ENCODE results near the gene UPF1.
"Not testable (repeated sequence)": the region's sequence is repeated elsewhere in the genome, so short reads cannot be mapped to it uniquely, and the experiment has no call there.

Gene UPF1

DNA sequence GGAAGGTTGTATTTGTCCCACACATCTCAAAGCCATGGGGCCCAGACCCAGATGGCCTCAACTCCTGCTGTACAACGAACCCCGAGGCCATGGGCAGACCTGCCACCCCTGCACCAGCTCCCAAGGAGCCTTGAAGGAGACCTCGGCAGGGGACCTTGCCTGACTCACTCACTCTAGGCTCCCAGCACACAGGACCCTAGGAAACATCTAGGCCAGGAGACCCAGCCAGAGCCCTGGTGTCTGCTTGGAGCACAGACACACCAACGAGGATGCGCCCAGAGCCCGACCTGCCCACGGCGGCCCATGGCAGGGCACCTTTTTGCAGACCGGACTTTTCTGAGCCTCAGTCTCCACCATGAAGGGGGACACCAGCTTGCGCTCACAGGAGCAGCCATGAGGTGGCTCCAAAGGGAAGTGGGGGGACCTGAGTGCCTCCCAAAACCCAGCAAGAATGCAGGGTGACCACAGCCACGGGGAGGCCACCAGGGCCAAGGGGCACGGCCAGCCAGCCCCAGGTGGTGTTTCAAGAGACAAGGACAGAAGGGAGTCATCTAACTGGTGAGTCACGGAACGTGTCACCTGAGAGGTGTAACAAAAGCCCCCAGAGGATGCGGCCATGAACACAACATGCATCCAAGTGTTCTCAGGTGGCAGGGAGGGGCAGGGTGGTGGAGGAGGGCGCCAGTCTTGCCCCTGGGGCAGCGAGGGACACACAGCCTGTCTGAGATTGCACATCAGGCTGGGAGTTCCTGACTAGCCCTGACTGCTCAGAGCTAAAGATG is 69.1 kb downstream of the UPF1 start:
- no peak for DNase-seq

- DNase-seq: no peak
These were observed 69.7 kb downstream of the UPF1 start for GRCh38 chr19:18901491-18901890.

DNA sequence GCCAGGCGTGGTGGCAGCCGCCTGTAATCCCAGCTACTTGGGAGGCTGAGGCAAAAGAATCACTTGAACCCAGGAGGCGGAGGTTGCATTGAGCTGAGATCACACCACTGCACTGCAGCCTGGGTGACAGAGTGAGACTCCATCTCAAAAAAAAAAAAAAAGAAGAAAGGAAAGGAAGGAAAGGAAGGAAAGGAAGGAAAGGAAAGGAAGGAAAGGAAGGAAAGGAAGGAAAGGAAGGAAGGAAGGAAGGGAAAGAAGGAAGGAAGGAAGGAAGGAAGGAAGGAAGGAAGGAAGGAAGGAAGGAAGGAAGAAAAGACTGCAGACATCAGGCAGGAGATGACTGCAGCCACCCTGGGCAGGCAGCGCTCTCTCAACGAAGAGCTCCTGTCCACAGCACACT is 70.8 kb downstream of the UPF1 start:
- DNase-seq: not testable (repeated sequence)

- no peak for DNase-seq
These were observed 71.6 kb downstream of the UPF1 start for GRCh38 chr19:18903156-18904037.

DNA sequence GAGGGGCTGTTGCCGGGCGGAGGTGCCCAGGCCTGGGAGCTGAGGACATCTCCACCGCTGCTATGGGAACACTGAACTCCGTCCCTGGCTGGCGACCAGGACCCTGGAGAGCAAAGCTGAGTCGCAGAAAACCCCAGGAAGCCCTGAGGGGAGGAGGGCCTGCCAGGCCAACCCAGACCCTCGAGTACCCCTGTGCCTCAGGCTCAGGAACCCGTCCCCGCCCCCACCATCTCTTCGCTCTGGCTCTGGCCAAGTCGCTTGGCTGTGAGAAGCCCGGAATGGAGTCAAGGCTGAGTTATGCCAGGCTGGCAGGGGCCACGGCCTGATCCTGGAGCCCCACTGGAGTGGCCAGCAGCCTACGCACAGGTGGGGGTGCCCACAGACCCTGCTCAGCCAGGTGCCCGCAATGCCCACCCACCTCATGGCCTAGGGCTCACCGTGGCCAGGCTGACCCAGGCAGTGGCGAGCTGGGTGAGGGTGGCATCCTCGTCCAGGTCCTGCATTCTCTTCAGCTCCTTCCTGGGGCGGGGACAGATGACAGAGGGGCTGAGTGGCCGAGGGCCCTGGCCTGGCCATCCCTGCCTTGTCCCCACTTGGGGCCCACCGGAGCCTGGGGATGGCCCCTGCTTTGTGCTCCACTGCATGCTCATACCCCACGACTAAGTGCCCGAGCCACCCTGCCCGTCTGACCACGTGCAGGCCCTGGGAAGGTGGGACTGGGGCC is 72.7 kb downstream of the UPF1 start:
- no peak for DNase-seq

DNA sequence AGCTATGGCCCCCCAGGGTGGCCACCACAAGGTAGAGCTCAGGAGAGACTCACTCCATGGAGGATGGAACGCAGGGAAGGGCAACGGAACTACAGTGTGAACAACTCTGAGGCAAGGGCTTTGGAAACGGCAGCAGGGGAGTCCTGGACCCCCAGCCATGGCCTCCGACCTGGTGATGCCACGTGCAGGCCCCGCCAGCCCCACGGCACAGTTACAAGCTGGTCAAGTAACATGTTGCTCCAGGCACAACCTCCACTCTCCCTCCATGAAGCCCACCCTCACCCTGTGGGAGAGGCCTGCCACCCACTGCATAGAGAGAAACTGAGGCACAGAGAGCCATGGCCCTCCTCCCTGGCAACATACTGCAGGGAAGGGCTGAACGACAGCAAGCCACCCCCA is 73.3 kb downstream of the UPF1 start:
- DNase-seq: no peak

GRCh38 chr19:18905513-18906236 is 73.9 kb downstream of the UPF1 start:
- no peak for DNase-seq

DNA sequence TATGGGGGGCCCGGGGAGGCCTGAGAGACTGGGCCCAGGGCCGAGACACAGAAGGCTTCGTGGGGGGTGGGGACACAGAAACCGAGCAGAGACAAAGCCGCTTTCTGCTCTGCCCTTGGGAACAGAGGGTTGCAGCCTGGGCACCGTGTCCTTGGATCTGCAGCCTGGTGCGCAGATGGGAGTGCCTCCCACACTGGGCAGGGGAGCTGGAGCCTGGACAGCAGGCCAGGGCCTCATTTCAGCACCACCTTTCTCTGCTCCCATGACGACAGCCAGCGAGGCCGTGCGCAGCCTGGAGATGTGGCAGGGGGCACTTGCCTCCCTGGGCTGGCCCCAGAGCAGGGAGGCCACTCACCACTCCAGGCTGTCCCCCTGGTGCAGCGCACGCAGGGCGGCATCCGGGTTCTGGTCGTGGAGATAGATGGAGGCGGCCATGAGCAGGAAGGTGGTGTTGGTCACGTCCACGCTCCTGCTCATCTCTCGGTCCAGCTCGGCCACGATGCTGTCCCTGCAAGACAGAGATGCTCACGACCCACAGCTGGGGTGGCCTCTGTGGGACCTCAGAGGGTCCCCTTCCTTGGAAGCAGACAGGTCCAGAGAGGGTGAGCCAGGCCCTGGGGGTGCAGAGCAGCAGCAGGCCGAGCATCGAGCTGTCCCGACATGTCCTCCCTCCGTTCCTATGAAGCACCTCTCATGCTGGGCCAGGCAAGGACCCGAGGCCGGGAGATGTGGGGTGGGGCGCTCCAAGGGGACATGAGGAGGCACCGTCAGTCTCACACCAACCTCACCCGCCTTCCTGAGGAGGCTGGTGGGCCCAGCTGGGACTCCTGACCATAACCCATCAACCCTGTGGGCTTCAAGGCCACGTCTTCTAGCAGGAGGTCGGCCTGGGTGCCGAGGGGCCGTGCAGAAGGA is 75.1 kb downstream of the UPF1 start:
- no peak for DNase-seq

DNA sequence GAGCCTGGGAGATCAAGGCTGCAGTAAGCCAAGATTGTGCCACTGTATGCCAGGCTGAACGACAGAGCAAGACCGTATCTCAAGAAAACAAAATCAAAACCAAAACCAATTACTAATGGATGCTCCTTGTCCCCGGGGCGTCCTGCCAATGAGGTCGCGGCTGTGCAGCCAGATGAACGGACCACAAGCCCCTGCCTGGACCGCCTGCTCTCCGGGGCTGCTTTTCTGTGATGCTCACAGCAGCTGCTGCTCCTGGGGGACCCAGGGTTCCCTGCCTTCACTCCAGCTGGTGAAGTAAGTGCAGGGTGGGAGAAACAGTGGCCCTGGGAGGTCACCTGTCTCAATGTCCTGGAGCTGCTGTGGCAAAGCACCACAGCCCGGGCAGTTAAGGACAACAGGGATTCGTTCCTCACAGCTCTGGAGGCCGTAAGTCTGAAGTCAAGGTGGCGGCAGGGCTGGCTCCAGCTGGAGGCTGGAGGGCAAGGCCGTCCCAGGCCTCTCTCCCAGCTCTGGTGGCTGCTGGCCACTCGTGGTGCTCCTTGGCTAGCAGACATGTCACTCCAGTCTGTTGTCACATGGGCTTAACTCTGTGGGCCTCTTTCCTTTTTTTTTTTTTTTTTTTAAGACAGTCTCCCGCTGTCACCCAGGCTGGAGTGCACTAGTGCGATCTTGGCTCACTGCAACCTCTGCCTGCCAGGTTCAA is 77.3 kb downstream of the UPF1 start:
- DNase-seq: no peak

- no peak for DNase-seq
These were observed 78.3 kb downstream of the UPF1 start for GRCh38 chr19:18910010-18910409.

GRCh38 chr19:18910801-18911436 is 79.2 kb downstream of the UPF1 start:
- no peak for DNase-seq

DNA sequence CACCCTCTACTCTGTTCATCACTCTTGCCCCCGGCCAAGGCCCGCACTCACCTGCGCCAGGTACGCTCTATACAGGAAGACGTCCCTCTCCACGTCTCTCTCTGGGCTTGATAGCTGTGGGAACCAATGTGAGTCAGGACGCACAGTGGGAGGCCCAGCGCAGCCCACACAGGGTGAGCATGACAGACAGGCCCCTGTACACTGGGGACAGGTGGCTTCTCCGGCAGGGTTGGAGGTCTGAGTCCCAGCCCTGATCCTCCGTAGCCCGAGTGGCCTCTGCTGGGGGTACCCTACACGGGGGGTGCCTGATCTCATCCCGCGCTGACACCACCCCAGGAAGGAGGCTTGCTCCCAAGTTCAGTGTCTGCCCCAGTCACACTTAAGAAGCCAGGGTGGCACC is 81.2 kb downstream of the UPF1 start:
- no peak for DNase-seq

DNA sequence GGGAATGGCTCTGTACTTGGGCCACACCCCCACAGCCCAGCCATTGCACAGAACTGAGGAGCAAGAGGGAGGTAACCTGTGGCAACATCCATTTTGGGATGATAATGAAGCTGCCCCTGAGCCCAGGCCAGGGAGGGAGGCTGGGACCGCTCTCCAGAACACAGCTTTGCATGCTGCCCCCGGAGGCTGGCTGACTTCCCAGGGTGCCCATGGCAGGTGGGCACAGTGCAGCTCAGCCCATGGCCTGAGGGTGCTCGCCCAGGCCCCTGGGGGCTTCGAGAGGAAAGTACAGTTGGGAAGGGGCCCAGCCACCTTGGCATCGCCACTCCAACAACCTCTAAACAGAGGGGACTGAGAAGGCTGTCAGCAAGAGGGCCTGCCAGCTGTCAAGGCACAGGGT is 81.7 kb downstream of the UPF1 start:
- DNase-seq: no peak

GRCh38 chr19:18915639-18916038 is 83.9 kb downstream of the UPF1 start:
- DNase-seq: peak; percentile 56

DNA sequence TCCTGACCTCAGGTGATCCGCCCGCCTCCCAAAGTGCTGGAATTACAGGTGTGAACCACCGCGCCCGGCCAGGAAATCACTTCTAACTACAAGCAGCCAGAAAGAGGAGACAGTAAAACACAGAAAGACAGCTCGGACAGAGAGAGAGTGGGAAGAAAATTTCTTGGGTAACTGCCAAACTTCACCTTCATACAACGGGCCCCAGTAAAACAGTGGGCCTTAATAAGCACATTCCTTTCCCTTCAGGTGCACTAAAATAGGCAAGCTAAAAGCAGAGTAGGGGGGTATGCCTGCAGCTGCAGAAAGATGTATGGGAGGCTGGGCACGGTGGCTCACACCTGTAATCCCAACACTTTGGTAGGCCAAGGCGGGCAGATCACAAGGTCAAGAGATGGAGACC is 85.8 kb downstream of the UPF1 start:
- not testable (repeated sequence) for DNase-seq
